Erythroblast (primary cell): ENCODE measurements around the gene ADAMTS16.

Experiments
- GATA1 ChIP-seq: IDR thresholded peaks from 2 replicates; pipeline ENCODE4 v1.6.1; 2011; ENCODE audit warnings: low read depth, mild to moderate bottlenecking, control low read depth, low read length, moderate library complexity
- POLR2A ChIP-seq: IDR thresholded peaks from 2 replicates; pipeline ENCODE4 v1.6.1; 2011; ENCODE audit warnings: mild to moderate bottlenecking, low read length

DNA sequence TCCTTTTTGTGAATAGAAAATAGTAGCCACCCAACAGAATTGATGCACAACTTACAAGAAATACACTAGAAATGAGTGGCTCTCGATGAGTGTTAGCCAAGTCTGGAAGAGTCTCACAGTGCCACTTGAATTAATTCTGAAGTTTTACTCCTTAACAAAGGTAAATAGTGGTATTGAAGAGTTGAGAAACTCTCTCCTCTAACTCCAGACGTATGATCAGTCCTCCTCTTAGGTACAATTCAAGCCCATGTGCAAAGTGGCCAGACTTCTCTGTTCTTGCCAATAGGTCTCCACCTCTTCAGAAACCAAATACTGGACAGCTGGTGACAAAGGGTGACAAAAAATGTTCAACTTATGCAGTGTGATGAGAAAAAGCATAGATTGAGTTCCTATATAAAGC lies 38.5 kb upstream of the ADAMTS16 start:
- TF ChIP-seq POLR2A (no peak), GATA1 (no peak)
